Embryonic facial prominence (tissue), 1 donor: ENCODE data around the gene LRRC10B.

Source experiments
- DNase-seq: peaks from one replicate; pipeline ENCODE4 v3.0.0-alpha.2; 2016; ENCODE audit errors: extremely low spot score

LRRC10B gene

DNA sequence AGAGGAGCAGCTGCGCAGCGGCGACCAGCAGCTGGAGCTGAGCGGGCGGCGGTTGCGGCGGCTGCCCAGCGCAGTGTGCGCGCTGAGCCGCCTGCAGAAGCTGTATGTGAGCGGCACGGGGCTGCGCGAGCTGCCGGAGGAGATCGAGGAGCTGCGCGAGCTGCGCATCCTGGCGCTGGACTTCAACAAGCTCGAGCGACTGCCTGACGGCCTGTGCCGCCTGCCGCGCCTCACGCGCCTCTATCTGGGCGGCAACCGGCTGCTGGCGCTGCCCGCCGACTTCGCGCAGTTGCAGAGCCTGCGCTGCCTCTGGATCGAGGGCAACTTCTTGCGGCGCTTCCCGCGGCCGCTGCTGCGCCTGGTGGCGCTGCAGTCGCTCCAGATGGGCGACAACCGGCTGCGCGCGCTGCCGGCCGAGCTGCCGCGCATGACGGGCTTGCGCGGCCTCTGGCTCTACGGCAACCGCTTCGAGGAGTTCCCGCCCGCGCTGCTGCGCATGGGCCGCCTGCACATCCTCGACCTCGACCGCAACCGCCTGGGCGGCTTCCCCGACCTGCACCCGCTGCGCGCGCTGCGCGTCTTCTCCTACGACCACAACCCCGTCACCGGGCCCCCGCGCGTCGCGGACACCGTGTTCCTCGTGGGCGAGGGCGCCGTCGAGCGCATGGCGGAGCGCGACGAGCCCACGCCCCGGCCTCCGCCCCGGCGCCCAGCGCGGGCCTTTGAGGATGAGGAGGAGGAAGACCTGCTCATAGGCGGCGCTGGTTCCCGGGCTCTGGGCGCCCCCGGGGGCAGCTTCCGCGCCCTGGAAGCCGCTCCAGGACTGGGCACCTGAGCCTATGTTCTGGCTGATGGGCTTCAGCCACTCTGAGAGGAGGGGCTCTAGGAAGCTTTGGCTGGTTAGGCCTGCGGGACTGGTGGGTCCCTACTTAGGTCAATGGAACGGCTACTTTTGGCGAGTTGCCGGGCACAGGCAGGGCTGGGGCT lies 787 bp downstream of the LRRC10B start:
- peak; percentile 58 for DNase-seq

DNA sequence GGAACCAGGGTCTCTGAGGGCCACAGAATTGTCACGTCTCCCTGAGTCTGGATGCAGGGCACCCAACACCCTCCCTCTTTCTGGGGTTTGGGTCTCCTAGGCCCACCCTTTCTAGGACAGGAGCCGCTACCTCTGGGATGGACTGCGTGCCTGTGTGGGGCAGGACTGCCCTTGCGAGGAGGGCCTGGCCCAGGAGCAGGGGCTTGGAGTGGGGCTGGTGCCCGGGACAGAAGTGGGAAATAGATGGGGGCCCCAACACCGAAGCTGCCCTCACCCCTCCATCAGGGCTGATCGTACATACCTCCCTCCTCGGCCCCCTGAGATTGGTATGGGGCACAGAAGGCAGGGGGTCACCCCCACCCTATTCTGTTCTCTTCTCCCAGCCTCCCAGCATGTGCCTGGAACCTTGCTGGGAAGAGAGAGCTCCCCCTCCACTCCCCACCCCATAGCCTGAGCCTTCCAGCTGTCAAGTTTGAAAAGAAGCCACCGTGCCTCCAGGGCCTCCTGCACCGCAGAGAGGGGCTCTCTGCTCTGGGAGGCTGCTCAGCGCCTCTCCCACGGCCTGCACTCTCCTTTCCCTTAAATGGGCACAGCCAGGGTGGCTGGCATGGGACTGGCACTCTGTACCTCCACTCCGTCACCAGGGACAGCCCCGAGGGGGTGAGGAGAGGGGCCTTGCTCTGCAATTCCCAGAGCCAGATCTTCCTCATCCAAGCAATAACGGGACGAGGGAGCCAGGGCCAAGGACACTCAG lies 1.8 kb downstream of the LRRC10B start:
- no peak for DNase-seq

DNA sequence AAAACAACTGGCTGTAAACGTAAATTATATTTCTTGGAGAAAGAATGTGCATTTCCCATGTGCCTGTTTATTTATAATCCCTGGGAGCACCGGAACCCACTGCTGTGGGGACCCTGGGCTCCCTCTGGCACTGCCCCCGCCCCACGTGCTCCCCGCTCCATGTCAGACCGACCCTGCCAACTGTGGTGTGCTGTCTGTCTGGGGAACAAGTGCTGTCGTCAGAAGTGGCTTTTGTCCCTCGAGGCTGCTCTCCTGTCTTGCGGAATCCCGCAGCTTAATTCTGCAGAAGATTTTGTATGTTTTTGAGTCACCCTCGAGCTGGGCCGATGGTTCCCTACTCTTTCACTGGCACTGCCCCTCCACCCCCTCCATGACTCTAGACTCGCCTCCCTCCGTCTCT lies 2.4 kb downstream of the LRRC10B start:
- DNase-seq: no peak

DNA sequence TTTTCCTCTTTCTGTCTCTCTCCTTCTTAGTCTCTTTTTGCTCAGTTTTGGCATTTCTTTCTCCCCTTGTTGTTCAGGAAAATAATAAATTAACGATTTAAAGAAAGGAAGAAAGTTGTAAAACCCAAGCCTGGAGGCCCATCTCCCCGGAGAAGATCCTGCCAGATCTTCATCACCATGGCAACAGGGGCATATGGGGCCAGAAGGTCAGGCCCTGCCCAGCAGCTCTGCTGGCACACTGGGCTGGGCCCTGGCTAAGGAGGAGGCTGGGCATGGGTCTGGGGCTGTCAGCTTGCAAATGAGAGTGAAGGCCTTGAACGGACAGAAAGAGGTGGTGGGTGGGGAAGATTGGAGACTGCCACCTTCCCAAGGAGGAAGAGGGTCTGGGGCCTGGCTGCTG lies 2.8 kb downstream of the LRRC10B start:
- DNase-seq: no peak

DNA sequence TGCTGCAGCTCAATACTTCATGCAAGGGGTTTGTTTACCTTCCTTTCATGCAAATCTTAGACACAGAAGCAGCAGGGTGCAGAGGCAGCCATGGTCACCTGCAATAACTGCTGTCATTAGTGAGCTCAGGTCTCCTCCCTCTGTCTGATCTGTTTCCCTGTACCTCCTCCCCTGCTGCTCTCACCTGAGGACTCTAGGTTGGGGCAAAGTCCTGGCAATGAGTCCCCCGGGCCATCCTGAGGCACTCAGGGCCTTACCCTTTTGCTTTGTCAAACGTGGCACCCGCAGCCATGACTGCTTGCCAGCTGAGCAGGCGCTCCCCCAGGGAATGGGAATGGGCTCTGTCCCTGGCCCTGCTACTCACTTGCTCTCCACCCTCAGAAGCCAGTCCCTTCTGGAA lies 3.9 kb downstream of the LRRC10B start:
- DNase-seq: no peak

DNA sequence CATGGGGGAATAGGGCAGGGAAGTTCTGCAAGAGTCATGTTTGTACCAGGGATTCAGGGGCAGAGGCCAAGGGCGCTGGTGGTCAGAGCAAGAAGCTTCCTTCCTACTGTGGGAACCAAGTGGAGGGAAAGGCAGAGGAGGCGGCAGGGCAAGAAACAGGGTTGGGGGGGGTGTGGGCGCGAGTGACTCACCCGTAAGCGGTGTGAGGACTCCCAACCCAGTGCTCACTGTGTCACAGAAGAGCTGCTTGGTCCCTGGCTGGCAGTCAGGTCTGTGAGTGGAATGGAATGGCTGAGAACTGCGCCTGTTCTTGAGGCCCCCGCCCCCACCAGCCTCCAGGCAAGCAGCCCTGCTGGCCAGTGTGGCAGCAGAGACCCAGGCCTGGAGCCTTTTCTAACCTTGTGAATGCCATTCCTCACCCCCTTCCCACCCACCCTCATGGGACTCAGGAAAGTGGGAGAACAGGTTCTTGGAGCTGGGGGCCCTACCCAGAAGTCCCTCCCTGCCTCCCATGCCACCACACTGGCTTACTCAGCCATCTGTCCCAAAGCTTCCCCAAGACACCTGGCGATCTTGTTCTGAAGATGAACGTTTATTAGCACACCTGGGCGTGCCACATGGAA lies 4.7 kb downstream of the LRRC10B start:
- DNase-seq: no peak

DNA sequence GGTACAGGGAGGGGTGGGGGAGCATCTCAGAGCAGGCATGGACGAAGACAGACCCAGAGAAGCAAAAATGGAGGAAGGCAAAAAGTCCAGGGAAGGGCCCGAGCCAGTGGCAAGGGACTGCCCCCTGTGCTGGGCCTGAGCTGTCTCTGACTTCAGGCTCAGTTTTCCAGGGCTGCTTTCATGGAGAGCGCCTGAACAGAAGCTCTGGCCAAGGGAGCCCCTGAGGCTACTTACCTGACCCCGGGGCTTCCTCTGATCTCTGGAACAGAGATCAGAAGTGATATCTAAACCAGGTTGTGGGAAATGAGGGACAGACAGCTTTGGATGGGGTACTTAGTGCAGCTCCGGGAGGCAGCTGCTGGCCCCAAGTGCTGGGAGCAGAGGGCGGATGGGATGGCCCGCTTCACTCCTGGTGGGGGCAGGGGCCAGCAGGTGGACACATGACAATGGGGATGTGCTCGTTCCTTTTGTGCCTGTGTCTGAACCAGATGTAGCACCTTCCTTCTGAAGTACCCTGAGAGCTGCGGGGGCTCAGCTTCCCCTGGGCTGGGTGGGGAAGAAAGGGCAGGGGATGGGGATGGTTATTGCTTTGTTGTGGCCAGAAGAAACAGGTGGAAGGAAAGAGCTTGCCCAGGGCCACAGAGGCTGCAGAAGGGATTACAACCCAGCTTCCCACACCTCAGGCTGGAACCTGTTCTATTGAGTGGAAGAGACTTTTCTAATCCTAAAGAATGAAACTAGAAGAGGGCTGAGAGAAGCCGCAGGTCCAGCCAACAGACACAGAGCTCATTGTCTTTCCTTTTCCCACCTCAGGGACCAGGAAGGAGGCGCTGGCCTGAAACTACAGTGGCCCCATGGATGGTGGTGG lies 5.7 kb downstream of the LRRC10B start:
- no peak for DNase-seq

DNA sequence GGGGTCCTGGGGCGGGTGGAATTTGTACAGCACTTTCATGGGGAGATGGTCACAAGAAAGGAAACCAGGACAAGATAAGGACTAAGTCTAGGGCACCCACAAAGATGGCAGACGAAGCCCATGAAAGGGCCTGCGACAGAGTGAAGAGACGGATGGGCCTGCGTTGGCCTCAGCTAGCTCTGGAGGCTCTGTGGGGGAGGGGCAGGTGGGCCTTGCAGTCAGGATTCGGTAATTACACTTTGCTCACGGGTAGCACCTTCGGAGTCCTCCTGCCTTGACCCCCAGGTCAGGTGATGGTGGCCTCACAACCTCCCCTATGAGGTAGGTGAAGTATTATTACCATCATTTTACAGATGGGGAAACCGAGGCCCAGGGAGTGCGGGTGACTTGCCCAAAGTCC lies 7.1 kb downstream of the LRRC10B start:
- no peak for DNase-seq

DNA sequence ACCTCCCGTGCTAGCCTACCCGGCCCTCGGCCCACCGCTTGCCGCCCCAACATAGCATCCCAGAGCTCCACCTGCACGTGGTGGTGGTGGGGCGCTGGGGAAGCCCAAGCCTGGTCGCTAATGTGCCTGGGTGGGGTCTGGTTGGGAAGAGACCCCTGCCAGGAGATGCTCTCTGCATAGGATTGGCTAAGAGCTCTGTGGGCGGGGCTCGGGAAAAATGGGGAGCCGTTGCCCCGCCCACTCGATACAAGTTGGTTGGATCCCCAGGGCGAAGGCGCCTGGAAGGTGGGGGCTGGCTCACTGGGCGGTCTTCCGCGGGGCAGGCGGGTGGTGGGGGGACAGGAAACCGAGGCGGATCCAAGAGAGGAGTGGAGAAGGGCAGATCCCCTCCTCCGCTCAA lies 7.6 kb downstream of the LRRC10B start:
- DNase-seq: no peak

DNA sequence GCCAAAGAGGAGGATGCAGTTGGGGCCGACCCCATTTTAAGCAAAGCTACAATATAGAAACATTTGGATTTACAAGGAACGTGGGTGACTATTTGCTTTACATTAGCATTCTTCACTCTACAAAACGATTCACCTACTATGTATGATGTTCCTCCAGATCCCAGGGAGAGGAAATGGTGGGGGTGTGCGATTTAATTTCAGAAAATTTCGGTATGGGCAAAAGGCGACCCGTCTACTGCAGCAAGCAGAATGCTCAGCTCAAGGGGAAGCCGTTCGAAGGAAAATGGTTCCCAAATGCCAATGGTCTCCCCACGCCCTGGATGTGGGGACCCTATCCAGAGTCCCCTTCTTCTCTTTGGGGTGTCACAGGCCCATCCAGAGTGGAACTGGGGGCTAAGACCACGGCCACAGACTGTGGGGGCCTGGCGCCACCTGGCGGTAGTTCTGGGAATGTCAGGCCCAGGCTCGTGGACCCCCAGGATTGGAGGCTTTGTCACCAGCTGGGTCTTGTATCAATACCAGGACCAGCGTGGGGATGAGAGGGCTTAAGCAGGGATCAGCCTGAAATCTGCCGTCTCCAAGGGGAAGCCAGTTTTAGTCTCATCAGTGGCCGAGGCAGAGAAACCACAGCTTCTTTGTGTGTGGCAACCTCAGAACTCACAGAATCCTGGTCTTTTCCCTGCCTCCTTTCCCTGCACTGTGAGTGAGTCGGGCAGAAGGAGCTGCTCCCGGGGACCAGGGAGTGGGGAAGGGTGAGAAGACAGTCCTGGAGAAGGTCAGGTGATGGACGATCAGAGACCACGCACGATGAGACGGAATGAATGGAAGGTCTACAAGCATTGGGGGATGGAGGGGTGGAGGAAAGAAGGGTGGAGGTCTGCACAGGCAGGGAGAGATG lies 8.4 kb downstream of the LRRC10B start:
- no peak for DNase-seq

DNA sequence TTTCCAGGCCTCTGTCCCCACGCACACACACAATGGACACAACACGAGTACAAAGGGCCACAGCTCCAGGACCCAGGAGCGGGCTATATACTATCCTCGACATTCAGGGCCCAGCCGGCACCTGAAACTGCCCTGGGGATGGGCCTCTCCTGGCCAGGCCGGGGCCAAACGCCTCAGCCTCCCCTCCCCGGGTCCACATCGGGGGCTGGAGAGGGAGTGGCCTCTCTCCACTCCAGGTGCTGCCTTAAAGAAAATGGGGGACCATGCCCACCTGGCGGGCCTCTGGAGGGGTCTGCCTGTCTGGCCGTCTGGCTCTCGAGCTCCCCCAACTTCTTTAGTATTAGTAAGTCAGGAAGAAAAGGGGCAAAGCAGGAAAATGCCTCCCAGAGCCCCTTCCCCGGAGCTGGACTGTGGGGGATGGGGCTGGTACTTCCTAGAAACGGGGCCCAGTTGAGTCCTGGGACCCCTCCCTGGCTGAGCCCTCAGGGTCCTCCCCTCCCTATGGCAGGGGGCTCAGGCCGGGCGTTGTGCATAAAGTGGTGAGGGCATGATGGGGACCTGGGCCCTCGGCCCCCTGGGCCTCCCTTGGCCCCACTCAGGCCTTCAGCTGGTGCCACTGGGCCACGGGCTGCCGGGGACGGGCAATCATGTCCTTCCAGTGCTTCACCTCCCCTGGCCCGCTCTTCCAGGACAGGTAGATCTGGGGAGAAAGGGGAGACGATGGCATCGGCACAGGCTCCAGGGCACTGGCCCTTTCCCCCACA lies 9.7 kb downstream of the LRRC10B start:
- no peak for DNase-seq

DNA sequence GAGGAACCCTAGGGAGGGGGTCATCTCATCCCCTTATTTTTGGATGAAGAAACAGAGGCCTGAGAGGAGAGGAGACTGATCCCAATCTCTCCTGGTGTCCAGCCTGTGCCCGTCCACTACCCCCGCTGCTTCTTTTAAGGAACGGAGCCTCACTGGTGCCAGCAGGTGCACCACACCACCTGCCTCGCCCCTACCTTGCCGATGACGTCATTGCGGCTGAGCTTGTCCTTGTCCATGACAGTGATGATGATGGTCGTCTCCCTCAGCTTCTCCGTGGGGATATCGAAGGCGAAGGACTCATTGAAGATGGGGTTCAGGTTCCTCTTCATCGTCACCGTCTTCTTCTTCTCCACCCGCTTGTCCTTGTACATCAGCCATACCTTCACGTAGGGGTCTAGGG lies 14.3 kb downstream of the LRRC10B start:
- DNase-seq: no peak

DNA sequence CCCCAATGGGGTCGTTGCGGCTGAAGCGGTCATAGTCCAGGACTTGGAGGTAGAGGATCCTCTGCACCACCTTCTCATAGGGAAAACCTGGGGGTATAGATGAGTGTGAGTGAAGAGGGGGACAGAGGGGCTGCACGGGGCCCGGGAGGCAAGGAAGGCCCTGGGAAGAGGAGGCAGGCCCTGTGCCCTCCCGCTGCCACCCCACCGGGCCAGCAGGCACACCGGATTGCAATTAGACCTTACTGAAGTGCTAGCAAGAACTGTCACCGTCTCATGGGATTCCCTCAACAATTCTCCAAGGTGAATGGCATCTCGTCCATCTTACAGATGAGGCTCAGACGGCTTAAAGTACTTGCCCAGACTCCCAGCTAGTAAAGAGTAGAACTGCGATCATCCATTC lies 15.9 kb downstream of the LRRC10B start:
- DNase-seq: no peak

DNA sequence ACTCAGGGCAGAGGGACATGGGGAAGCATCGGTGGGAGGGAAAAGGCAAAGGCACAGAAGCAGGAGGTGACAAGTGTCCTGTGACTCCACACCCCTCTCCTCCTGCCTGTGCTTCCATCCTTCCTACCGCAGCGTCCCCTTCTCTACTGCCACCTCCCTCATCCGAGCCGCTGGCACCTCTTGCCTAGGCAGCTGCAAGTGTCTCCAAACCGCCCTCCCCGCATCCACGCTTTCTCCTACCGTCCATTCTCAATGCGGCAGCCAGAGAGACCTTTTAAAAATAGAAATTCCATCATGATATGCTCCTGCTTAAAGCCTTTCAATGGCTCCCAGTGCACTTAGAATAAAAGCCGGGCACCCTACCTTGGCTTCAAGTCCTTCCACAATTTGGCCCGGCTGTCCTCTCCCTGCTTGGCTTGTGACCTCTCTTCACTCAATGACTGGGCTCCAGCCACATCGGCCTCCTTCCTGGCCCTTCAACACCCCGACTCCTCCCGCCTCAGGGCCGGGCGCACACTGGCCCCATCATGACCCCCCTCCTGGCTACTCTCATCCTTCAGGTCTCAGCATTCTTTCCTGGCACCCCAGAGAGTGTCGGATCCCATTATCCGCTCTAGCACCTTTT lies 16.5 kb downstream of the LRRC10B start:
- DNase-seq: no peak

DNA sequence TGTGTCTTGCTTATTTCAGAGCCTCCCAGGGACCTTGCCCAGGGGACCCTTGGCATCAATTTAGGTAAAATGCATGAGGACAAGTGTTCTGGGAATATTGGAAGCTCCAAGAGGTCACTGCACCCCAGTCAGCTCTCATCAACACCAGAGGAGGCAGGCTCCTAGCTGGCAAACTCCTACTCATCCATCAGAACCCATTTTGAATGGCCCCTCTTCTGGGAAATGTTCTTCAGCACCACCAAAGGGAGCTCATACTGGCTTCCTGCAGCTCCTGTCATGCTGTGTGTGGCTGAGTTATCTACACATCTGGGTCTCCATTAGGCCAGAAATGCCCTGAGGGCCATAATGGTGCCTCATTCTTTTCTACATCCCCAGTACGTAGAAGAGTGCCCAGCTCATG lies 17.7 kb downstream of the LRRC10B start:
- no peak for DNase-seq

DNA sequence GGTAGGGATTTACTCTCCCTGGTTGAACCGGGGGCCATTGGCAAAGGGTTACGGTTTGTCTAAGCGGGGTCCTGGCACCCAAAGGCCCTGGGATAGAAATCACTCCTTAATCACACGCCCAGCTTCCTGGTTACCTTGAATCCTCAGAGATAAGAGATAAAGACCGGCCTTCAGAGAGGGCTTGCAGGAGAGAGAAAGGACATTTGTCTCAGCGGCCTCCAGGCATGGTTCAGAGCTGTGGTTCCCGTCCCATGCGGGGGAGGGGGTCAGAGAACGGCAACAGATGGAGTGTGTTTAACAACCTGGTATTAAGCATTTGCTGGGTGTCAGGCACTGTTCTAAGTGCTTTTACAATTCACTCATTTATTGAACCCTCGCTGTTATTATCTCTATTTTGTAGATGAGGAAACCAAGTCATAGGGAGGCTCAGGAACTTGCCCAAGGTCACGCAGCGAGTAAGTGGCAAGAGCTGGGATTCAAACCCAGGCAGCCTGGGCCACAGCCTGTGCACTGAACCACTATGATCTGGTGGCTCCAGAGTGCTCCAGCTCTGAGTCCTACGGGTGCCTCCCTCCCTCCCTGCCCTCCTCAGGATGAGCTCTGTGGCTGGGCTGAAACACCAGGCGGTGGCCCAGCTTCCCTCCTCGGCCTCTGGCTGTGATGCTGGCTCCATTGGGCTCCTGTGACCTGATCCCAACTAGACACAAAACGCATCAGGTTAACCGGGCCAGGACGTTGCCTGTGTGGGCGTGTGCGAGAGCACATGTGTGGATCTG lies 18.6 kb downstream of the LRRC10B start:
- no peak for DNase-seq

DNA sequence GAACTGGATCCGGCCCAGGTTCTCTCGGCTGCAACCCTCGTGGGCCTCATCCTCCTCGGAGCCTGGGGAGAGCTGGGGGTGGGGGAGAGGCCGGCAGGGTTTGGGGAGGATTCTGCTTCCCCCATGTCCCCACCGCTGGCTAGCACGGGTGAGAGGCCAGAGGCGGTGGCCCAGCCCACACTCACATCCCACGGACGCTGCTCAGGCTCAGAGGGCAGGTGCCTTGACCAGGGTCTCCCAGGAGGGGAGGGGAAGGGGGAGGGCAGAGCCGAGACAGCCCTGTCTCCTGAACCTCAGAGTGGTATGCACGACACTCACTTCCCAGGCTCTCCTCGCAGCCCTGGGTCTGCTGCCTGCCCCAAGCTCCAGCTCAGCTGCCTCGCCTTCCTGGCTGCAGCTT lies 19.6 kb downstream of the LRRC10B start:
- no peak for DNase-seq

DNA sequence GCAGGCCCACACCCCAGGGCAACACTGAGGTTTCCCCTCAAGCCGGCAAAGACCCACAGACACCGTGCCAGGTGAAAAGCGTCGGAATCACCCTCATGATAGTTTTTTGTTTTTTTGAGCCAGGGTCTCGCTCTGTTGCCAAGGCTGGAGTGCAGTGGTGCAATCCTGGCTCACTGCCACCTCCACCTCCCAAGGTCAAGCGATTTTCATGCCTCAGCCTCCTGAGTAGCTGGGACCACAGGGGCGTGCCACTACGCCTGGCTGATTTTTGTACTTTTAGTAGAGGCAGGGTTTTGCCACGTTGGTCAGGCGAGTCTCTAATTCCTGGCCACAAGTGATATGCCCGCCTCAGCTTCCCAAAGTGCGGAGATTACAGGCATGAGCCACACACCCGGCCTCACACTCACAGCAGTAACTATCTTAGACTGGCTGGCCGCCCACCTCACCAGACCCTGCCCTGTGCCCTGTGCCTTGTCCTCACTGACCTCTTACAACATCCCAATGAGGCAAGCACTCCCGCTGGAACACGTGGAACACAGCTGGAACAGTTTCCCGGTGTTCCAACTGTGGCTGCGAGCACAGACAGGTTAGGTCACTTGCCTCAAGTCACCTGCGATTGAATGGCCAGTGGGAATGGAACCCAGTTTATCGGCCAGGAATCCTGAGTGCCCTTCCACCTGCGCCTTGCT lies 21.1 kb downstream of the LRRC10B start:
- no peak for DNase-seq
